Keratinocyte (primary cell): ENCODE measurements around the gene MNAT1.

Source experiments
- EZH2 ChIP-seq: IDR thresholded peaks from one replicate; pipeline ENCODE4 v1.6.1; 2012; ENCODE audit warnings: inconsistent platforms, mild to moderate bottlenecking, low read length, moderate library complexity
- TF ChIP-seq, protein P1 (sequence below), 3 experiments: IDR thresholded peaks in 1 of 3; conservative IDR thresholded peaks in 1 of 3; optimal IDR thresholded peaks in 1 of 3; 2 replicates in 2 of 3; 3 replicates in 1 of 3; pipeline versions ENCODE3 to v1.5.1; 2011; ENCODE audit warnings: low read length in 3 of 3, mild to moderate bottlenecking in 3 of 3, moderate library complexity in 2 of 3, control low read depth in 1 of 3, inconsistent platforms in 1 of 3; ENCODE audit not compliant: insufficient read depth in 2 of 3; ENCODE audit errors: extremely low read depth in 1 of 3

DNA sequence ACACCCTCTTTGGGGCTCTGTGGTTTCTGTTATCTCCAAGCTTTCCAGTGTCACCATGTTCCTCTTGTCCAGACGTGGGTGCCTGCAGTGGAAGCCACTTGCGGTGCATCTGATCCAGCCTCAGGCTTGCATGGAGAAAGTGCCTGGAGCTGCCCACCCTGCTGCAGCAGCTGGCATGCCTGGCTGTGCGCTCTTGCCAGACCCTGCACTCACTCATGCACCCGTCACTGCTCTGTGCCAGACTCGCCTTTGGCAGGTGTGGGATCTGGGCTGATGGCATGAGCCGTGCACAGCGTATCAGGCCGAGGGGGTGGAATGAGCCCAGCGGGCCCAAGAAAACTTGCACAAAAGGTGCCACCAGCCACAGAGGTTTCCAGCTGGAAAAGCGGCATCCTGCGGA is 105.1 kb downstream of the MNAT1 start:
- TF ChIP-seq, protein P1, sequence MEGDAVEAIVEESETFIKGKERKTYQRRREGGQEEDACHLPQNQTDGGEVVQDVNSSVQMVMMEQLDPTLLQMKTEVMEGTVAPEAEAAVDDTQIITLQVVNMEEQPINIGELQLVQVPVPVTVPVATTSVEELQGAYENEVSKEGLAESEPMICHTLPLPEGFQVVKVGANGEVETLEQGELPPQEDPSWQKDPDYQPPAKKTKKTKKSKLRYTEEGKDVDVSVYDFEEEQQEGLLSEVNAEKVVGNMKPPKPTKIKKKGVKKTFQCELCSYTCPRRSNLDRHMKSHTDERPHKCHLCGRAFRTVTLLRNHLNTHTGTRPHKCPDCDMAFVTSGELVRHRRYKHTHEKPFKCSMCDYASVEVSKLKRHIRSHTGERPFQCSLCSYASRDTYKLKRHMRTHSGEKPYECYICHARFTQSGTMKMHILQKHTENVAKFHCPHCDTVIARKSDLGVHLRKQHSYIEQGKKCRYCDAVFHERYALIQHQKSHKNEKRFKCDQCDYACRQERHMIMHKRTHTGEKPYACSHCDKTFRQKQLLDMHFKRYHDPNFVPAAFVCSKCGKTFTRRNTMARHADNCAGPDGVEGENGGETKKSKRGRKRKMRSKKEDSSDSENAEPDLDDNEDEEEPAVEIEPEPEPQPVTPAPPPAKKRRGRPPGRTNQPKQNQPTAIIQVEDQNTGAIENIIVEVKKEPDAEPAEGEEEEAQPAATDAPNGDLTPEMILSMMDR (optimal IDR thresholded peaks at IDR 0.05 in 1 of 3, IDR thresholded peaks at IDR 0.05 in 1 of 3, conservative IDR thresholded peaks at IDR 0.05 in 1 of 3; ENCODE audit: extremely low read depth in 1 of 3, insufficient read depth in 2 of 3, low read length in 3 of 3), result no peak
- no peak for TF ChIP-seq EZH2
